ENCODE results near the gene LTBP3.
A peak's percentile ranks its signal among the peaks of the same experiment; 100 is the strongest.

LTBP3 gene

DNA sequence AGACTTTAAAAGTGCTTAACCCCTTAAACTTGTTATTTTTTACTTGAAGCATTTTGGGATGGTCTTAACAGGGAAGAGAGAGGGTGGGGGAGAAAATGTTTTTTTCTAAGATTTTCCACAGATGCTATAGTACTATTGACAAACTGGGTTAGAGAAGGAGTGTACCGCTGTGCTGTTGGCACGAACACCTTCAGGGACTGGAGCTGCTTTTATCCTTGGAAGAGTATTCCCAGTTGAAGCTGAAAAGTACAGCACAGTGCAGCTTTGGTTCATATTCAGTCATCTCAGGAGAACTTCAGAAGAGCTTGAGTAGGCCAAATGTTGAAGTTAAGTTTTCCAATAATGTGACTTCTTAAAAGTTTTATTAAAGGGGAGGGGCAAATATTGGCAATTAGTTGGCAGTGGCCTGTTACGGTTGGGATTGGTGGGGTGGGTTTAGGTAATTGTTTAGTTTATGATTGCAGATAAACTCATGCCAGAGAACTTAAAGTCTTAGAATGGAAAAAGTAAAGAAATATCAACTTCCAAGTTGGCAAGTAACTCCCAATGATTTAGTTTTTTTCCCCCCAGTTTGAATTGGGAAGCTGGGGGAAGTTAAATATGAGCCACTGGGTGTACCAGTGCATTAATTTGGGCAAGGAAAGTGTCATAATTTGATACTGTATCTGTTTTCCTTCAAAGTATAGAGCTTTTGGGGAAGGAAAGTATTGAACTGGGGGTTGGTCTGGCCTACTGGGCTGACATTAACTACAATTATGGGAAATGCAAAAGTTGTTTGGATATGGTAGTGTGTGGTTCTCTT, 56.5 kb downstream of the LTBP3 start:
- no peak overlapping the region for H3K27ac ChIP-seq
- POLR2A ChIA-PET (ENCODE audit: low non-redundant PET), result interaction anchor here (0.6 to 1.1 kb wide), 3 partner anchors 10 to 161 kb away, joined by 3 to 4 read pairs (median 3); no protein-coding TSS in a partner anchor
- DNase-seq (ENCODE audit: low spot score), result no peak

DNA sequence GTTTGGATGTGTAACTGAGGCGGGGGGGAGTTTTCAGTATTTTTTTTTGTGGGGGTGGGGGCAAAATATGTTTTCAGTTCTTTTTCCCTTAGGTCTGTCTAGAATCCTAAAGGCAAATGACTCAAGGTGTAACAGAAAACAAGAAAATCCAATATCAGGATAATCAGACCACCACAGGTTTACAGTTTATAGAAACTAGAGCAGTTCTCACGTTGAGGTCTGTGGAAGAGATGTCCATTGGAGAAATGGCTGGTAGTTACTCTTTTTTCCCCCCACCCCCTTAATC, 57.0 kb downstream of the LTBP3 start:
- no peak for DNase-seq (ENCODE audit: low spot score)
- TF ChIP-seq, protein P1, sequence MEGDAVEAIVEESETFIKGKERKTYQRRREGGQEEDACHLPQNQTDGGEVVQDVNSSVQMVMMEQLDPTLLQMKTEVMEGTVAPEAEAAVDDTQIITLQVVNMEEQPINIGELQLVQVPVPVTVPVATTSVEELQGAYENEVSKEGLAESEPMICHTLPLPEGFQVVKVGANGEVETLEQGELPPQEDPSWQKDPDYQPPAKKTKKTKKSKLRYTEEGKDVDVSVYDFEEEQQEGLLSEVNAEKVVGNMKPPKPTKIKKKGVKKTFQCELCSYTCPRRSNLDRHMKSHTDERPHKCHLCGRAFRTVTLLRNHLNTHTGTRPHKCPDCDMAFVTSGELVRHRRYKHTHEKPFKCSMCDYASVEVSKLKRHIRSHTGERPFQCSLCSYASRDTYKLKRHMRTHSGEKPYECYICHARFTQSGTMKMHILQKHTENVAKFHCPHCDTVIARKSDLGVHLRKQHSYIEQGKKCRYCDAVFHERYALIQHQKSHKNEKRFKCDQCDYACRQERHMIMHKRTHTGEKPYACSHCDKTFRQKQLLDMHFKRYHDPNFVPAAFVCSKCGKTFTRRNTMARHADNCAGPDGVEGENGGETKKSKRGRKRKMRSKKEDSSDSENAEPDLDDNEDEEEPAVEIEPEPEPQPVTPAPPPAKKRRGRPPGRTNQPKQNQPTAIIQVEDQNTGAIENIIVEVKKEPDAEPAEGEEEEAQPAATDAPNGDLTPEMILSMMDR (conservative IDR thresholded peaks at IDR 0.05; ENCODE audit: low read depth), result no peak
- ChIA-PET CTCF (no interaction called here), POLR2A (ENCODE audit: low non-redundant PET) (no interaction called here)
- H3K27ac ChIP-seq, result no peak overlapping the region

More for the DNA sequence above, 56.5 kb downstream of the LTBP3 start:
- CTCF ChIA-PET, result interaction anchor here (0.7 kb wide), 1 partner anchor 9 kb away, joined by 3 read pairs; no protein-coding TSS in a partner anchor
- TF ChIP-seq, protein P1 (conservative IDR thresholded peaks at IDR 0.05; ENCODE audit: low read depth), result no peak

DNA sequence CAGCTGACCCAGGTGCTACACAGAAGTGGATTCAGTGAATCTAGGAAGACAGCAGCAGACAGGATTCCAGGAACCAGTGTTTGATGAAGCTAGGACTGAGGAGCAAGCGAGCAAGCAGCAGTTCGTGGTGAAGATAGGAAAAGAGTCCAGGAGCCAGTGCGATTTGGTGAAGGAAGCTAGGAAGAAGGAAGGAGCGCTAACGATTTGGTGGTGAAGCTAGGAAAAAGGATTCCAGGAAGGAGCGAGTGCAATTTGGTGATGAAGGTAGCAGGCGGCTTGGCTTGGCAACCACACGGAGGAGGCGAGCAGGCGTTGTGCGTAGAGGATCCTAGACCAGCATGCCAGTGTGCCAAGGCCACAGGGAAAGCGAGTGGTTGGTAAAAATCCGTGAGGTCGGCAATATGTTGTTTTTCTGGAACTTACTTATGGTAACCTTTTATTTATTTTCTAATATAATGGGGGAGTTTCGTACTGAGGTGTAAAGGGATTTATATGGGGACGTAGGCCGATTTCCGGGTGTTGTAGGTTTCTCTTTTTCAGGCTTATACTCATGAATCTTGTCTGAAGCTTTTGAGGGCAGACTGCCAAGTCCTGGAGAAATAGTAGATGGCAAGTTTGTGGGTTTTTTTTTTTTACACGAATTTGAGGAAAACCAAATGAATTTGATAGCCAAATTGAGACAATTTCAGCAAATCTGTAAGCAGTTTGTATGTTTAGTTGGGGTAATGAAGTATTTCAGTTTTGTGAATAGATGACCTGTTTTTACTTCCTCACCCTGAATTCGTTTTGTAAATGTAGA, 57.6 kb downstream of the LTBP3 start:
- peak overlapping the region; percentile 98 for H3K27ac ChIP-seq
- DNase-seq (ENCODE audit: low spot score), result no peak

DNA sequence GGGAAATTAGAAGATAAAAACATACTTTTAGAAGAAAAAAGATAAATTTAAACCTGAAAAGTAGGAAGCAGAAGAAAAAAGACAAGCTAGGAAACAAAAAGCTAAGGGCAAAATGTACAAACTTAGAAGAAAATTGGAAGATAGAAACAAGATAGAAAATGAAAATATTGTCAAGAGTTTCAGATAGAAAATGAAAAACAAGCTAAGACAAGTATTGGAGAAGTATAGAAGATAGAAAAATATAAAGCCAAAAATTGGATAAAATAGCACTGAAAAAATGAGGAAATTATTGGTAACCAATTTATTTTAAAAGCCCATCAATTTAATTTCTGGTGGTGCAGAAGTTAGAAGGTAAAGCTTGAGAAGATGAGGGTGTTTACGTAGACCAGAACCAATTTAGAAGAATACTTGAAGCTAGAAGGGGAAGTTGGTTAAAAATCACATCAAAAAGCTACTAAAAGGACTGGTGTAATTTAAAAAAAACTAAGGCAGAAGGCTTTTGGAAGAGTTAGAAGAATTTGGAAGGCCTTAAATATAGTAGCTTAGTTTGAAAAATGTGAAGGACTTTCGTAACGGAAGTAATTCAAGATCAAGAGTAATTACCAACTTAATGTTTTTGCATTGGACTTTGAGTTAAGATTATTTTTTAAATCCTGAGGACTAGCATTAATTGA, 58.3 kb downstream of the LTBP3 start:
- ChIA-PET CTCF (interaction anchor here (0.5 to 1.8 kb wide), 4 partner anchors 20 to 392 kb away, joined by 3 to 4 read pairs (median 4); no protein-coding TSS in a partner anchor), POLR2A (ENCODE audit: low non-redundant PET) (interaction anchor here (0.6 to 4.8 kb wide), 11 partner anchors 8 to 124 kb away, joined by 3 to 34 read pairs (median 4); no protein-coding TSS in a partner anchor)
- TF ChIP-seq, protein P1 (conservative IDR thresholded peaks at IDR 0.05; ENCODE audit: low read depth), result no peak
- DNase-seq (ENCODE audit: low spot score), result no peak
- peak overlapping the region; percentile 98 for H3K27ac ChIP-seq

More for the DNA sequence above, 57.6 kb downstream of the LTBP3 start:
- TF ChIP-seq, protein P1 (conservative IDR thresholded peaks at IDR 0.05; ENCODE audit: low read depth), result no peak
- ChIA-PET CTCF (interaction anchor here (0.5 to 1.8 kb wide), 4 partner anchors 11 to 393 kb away, joined by 3 to 4 read pairs (median 4); no protein-coding TSS in a partner anchor), POLR2A (ENCODE audit: low non-redundant PET) (interaction anchor here (0.7 to 4.8 kb wide), 7 partner anchors 7 to 125 kb away, joined by 3 to 34 read pairs (median 4); no protein-coding TSS in a partner anchor)

DNA sequence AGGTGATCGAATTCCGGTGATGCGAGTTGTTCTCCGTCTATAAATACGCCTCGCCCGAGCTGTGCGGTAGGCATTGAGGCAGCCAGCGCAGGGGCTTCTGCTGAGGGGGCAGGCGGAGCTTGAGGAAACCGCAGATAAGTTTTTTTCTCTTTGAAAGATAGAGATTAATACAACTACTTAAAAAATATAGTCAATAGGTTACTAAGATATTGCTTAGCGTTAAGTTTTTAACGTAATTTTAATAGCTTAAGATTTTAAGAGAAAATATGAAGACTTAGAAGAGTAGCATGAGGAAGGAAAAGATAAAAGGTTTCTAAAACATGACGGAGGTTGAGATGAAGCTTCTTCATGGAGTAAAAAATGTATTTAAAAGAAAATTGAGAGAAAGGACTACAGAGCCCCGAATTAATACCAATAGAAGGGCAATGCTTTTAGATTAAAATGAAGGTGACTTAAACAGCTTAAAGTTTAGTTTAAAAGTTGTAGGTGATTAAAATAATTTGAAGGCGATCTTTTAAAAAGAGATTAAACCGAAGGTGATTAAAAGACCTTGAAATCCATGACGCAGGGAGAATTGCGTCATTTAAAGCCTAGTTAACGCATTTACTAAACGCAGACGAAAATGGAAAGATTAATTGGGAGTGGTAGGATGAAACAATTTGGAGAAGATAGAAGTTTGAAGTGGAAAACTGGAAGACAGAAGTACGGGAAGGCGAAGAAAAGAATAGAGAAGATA, 59.0 kb downstream of the LTBP3 start, which contains the start of gene MALAT1:
Gene MALAT1, plus strand, starts transcription at position 69 of the 736 bp plus-strand sequence.
- ChIA-PET CTCF (interaction anchor here (1.2 to 1.8 kb wide), 2 partner anchors 20 to 82 kb away, joined by 4 read pairs; no protein-coding TSS in a partner anchor), POLR2A (ENCODE audit: low non-redundant PET) (interaction anchor here (0.6 to 4.8 kb wide), 13 partner anchors 9 to 79 kb away, joined by 3 to 34 read pairs (median 4); partner anchors contain the start of gene NEAT1)
- peak; percentile 60 for DNase-seq (ENCODE audit: low spot score)
- peak within 1 kb of the TSS; percentile 99 for H3K27ac ChIP-seq
- TF ChIP-seq, protein P1 (conservative IDR thresholded peaks at IDR 0.05; ENCODE audit: low read depth), result no peak

All from RWPE1 (cell line).